ENCODE results near the gene CD109. TPM values are rescaled to one million over a fixed set of nuclear protein-coding genes. Genes with fewer than 3 reads are reported as not detected.
A peak's percentile ranks its signal among the peaks of the same experiment; 100 is the strongest.
"Not testable (repeated sequence)": the region's sequence is repeated elsewhere in the genome, so short reads cannot be mapped to it uniquely, and the experiment has no call there.

The CD109 gene
- total RNA-seq, 1 donor from 2014 or later = 49.0 TPM

- no peak for DNase-seq (ENCODE audit: low read depth)
These were observed 28.4 kb downstream of the CD109 start for GRCh38 chr6:73724389-73724788.

- DNase-seq (ENCODE audit: low read depth) = not testable (repeated sequence)
These were observed 29.2 kb downstream of the CD109 start for GRCh38 chr6:73725192-73725591.

- DNase-seq (ENCODE audit: low read depth) = no peak
These were observed 31.1 kb downstream of the CD109 start for GRCh38 chr6:73727114-73727513.

GRCh38 chr6:73728548-73729205 is 32.7 kb downstream of the CD109 start:
- DNase-seq (ENCODE audit: low read depth) = peak; percentile 46

GRCh38 chr6:73731285-73731684 is 35.3 kb downstream of the CD109 start:
- no peak for DNase-seq (ENCODE audit: low read depth)

GRCh38 chr6:73732845-73733675 is 37.1 kb downstream of the CD109 start:
- DNase-seq (ENCODE audit: low read depth) = peak; percentile 85

GRCh38 chr6:73733791-73734190 is 37.8 kb downstream of the CD109 start:
- DNase-seq (ENCODE audit: low read depth) = no peak

- DNase-seq (ENCODE audit: low read depth) = no peak
These were observed 38.9 kb downstream of the CD109 start for GRCh38 chr6:73734832-73735453.

GRCh38 chr6:73738367-73739028 is 42.5 kb downstream of the CD109 start:
- no peak for DNase-seq (ENCODE audit: low read depth)

GRCh38 chr6:73739096-73739495 is 43.1 kb downstream of the CD109 start:
- peak; percentile 81 for DNase-seq (ENCODE audit: low read depth)

- no peak for DNase-seq (ENCODE audit: low read depth)
These were observed 46.4 kb downstream of the CD109 start for GRCh38 chr6:73742433-73742832.

GRCh38 chr6:73743081-73743480 is 47.1 kb downstream of the CD109 start:
- no peak for DNase-seq (ENCODE audit: low read depth)

GRCh38 chr6:73743556-73743955 is 47.6 kb downstream of the CD109 start:
- DNase-seq (ENCODE audit: low read depth) = no peak

GRCh38 chr6:73746787-73747186 is 50.8 kb downstream of the CD109 start:
- peak; percentile 21 for DNase-seq (ENCODE audit: low read depth)

GRCh38 chr6:73747289-73747688 is 51.3 kb downstream of the CD109 start:
- DNase-seq (ENCODE audit: low read depth) = no peak

GRCh38 chr6:73752943-73753342 is 56.9 kb downstream of the CD109 start:
- no peak for DNase-seq (ENCODE audit: low read depth)

GRCh38 chr6:73766040-73766439 is 70.0 kb downstream of the CD109 start:
- no peak for DNase-seq (ENCODE audit: low read depth)

- DNase-seq (ENCODE audit: low read depth) = no peak
These were observed 72.6 kb downstream of the CD109 start for GRCh38 chr6:73768558-73768957.

- DNase-seq (ENCODE audit: low read depth) = no peak
These were observed 74.0 kb downstream of the CD109 start for GRCh38 chr6:73769976-73770375.

GRCh38 chr6:73774311-73774774 is 78.3 kb downstream of the CD109 start:
- peak; percentile 70 for DNase-seq (ENCODE audit: low read depth)

- no peak for DNase-seq (ENCODE audit: low read depth)
These were observed 83.9 kb downstream of the CD109 start for GRCh38 chr6:73779943-73780342.

- no peak for DNase-seq (ENCODE audit: low read depth)
These were observed 86.9 kb downstream of the CD109 start for GRCh38 chr6:73782911-73783310.
